LNCAP (cell line): ENCODE results near the gene RAPGEF1.

Experiments used
- CTCF ChIP-seq: fragments of 450-650 bp; IDR thresholded peaks from 2 replicates; pipeline ENCODE4 v1.5.1; 2017; ENCODE audit warnings: mild to moderate bottlenecking

Gene RAPGEF1

DNA sequence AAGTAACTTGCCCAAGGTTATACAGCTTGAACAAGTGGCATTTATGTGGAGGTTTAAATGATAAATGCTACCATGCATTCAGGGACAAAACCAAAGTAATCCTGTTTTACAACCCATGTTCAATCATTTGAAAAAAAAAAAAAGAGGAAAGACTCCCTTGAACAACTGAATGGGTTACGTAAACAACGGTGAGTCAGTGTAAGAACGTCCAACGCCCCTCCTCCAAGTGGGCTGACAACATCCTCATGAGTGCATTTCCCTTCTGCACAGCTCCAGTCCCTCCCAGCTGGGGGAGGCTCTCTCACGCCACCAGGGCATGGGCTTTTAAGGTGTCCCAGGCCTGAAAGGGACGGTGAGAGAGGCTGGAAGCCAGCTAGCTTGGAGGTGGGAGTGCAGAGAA is 104.6 kb downstream of the RAPGEF1 start:
- TF ChIP-seq CTCF, result no peak

- no peak for TF ChIP-seq CTCF
Observed at GRCh38 chr9:131633491-131634031, 106.3 kb downstream of the RAPGEF1 start.

GRCh38 chr9:131631306-131631705 is 108.6 kb downstream of the RAPGEF1 start:
- TF ChIP-seq CTCF, result no peak

- no peak for TF ChIP-seq CTCF
Observed at GRCh38 chr9:131630205-131630831, 109.6 kb downstream of the RAPGEF1 start.

DNA sequence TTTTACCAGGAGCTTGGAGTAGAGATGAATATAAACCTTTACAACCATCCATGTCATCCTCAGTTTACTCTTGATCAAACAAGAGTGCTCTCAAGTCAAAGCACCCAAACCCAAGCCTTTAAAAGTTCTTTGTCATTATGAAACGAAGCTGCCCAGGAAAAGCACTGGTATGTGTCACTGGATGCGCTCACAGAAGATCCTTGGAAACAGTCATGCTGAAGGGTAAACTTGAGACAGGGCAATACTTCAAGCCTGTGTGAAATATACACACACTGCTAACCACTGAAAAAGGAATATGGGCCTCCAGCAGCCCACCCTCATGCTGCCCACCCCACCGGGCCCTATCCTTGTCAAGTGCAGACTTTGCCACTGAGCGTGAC is 110.1 kb downstream of the RAPGEF1 start:
- TF ChIP-seq CTCF, result no peak

GRCh38 chr9:131629226-131629500 is 110.7 kb downstream of the RAPGEF1 start:
- TF ChIP-seq CTCF, result no peak

- no peak for TF ChIP-seq CTCF
Observed at GRCh38 chr9:131628459-131629225, 111.2 kb downstream of the RAPGEF1 start.
